ENCODE data around the gene MYT1.

DNA sequence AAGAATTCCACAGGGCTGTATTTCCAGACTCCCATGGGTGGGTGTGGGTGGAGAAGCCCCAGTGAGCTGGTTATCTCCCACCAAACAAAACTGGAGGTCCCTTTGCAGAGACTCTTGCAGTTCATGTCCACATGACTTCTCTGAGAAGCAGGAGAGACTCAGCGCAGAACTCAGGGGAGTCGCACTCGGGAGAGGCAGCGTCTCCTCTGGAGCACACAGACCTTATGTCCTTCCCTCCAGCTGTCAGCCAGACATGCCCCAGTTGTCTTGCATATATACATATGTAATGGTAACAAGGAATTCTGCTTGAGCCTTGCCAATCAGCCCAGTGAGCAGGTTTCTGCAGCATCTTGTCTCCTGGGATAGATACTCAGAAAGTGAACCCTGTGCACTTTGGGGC lies 23.8 kb downstream of the MYT1 start:
- no peak for TF ChIP-seq CEBPB (IDR thresholded peaks at IDR 0.05; ENCODE audit: borderline replicate concordance, low read depth, low read length)
- TF ChIP-seq FOXM1 (CRISPR knock-in tag; IDR thresholded peaks at IDR 0.05), result no peak
- TF ChIP-seq EP300 (IDR thresholded peaks at IDR 0.05; ENCODE audit: low read depth in 2 of 2, low read length in 2 of 2), result no peak
- no peak for TF ChIP-seq EP300 (CRISPR knock-in tag; IDR thresholded peaks at IDR 0.05; ENCODE audit: borderline replicate concordance)
- TF ChIP-seq CTCF (CRISPR knock-in tag; IDR thresholded peaks at IDR 0.05), result no peak
- TF ChIP-seq, protein P1, sequence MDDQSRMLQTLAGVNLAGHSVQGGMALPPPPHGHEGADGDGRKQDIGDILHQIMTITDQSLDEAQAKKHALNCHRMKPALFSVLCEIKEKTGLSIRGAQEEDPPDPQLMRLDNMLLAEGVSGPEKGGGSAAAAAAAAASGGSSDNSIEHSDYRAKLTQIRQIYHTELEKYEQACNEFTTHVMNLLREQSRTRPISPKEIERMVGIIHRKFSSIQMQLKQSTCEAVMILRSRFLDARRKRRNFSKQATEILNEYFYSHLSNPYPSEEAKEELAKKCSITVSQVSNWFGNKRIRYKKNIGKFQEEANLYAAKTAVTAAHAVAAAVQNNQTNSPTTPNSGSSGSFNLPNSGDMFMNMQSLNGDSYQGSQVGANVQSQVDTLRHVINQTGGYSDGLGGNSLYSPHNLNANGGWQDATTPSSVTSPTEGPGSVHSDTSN (CRISPR knock-in tag; IDR thresholded peaks at IDR 0.05; ENCODE audit: borderline replicate concordance), result no peak
- no peak for TF ChIP-seq ZFY (CRISPR knock-in tag; IDR thresholded peaks at IDR 0.05)
- no peak for TF ChIP-seq CBFB (CRISPR knock-in tag; IDR thresholded peaks at IDR 0.05)
- TF ChIP-seq PLSCR1 (CRISPR knock-in tag; IDR thresholded peaks at IDR 0.05; ENCODE audit: borderline replicate concordance), result no peak
- TF ChIP-seq RARA (CRISPR knock-in tag; IDR thresholded peaks at IDR 0.05), result no peak
- no peak for TF ChIP-seq FIP1L1 (IDR thresholded peaks at IDR 0.05; ENCODE audit: borderline replicate concordance, insufficient read depth, low read depth, low read length)
- TF ChIP-seq MXI1 (IDR thresholded peaks at IDR 0.05; ENCODE audit: borderline replicate concordance, low read depth, low read length), result no peak

All from HepG2 (cell line).